GM23338 (cell line): ENCODE results near the gene COQ10A. TPM values are rescaled to one million over a fixed set of nuclear protein-coding genes. Genes with fewer than 3 reads are reported as not detected.

ENCODE experiments used
- ATAC-seq: fragments of 200-7000 bp; cut with Tn5 transposase; 3 replicates; pipeline ENCODE4 v1.9.1; 2020
- DNase-seq: peaks from one replicate; pipeline ENCODE4 v3.0.0-alpha.2; 2015; ENCODE audit warnings: low spot score
- H2AFZ ChIP-seq: fragments of 200-600 bp; sonication (generic); 2 replicates; pipeline ENCODE4 v1.8.0; 2016; ENCODE audit warnings: antibody characterized with exemption, mild to moderate bottlenecking, moderate library complexity
- H3F3A ChIP-seq: fragments of 200-600 bp; sonication (generic); replicated peaks from 2 replicates; pipeline ENCODE4 v1.8.0; 2017; ENCODE audit warnings: antibody characterized with exemption, mixed run types, low read depth
- H3K27ac ChIP-seq: fragments of 200-600 bp; sonication (generic); 2 replicates; pipeline ENCODE4 v1.6.1; 2016; ENCODE audit warnings: low read depth
- H3K27me3 ChIP-seq: fragments of 200-600 bp; sonication (generic); 2 replicates; pipeline ENCODE4 v1.8.0; 2016; ENCODE audit warnings: mild to moderate bottlenecking, mixed run types, moderate library complexity; ENCODE audit not compliant: insufficient read depth
- H3K36me3 ChIP-seq: fragments of 200-600 bp; sonication (generic); 2 replicates; pipeline ENCODE4 v1.8.0; 2016; ENCODE audit warnings: mild to moderate bottlenecking; ENCODE audit not compliant: insufficient read depth
- H3K4me1 ChIP-seq: fragments of 200-600 bp; sonication (generic); 2 replicates; pipeline ENCODE4 v1.8.0; 2016; ENCODE audit warnings: mild to moderate bottlenecking, moderate library complexity; ENCODE audit not compliant: insufficient read depth
- H3K4me2 ChIP-seq: fragments of 200-600 bp; sonication (generic); 2 replicates; pipeline ENCODE4 v1.7.1; 2017; ENCODE audit warnings: mixed run types
- H3K4me3 ChIP-seq: fragments of 200-600 bp; sonication (generic); 2 replicates; pipeline ENCODE4 v1.6.1; 2016; ENCODE audit warnings: mixed run types
- H3K79me2 ChIP-seq: fragments of 200-600 bp; sonication (generic); replicated peaks from 2 replicates; pipeline ENCODE4 v1.8.0; 2017; ENCODE audit warnings: mild to moderate bottlenecking; ENCODE audit not compliant: insufficient read depth
- H3K9me2 ChIP-seq: fragments of 200-600 bp; sonication (generic); 2 replicates; pipeline ENCODE4 v1.8.0; 2017; ENCODE audit not compliant: insufficient read depth
- H4K20me1 ChIP-seq: fragments of 200-600 bp; sonication (generic); replicated peaks from 2 replicates; pipeline ENCODE4 v1.8.0; 2017; ENCODE audit warnings: mild to moderate bottlenecking; ENCODE audit not compliant: insufficient read depth
- H3K27ac Mint-ChIP-seq: 2 replicates; pipeline ENCODE4 v1.8.0; 2020; ENCODE audit warnings: inconsistent platforms, mild to moderate bottlenecking, moderate library complexity, mixed read lengths
- H3K27me3 Mint-ChIP-seq: 3 replicates; pipeline ENCODE4 v1.8.0; 2022; ENCODE audit warnings: low read depth, mild to moderate bottlenecking, moderate library complexity, mixed read lengths, inconsistent platforms; ENCODE audit not compliant: insufficient read depth, poor library complexity
- H3K36me3 Mint-ChIP-seq: 3 replicates; pipeline ENCODE4 v1.8.0; 2021; ENCODE audit warnings: low read depth, mild to moderate bottlenecking, inconsistent platforms, moderate library complexity, mixed read lengths
- H3K4me1 Mint-ChIP-seq: 3 replicates; pipeline ENCODE4 v1.8.0; 2020; ENCODE audit warnings: mild to moderate bottlenecking, inconsistent platforms, mixed read lengths
- H3K4me3 Mint-ChIP-seq: 3 replicates; pipeline ENCODE4 v1.8.0; 2021; ENCODE audit warnings: moderate library complexity, mild to moderate bottlenecking, inconsistent platforms, mixed read lengths
- H3K9me3 Mint-ChIP-seq: 3 replicates; pipeline ENCODE4 v1.8.0; 2020; ENCODE audit warnings: moderate library complexity, mild to moderate bottlenecking, inconsistent platforms, mixed read lengths
- CREB1 ChIP-seq: fragments of 250-450 bp; sonication (Bioruptor Pico); IDR thresholded peaks from 2 replicates; pipeline ENCODE4 v1.5.0; 2020; ENCODE audit warnings: low read depth, mild to moderate bottlenecking, moderate library complexity
- CTCF ChIP-seq, 2 experiments: fragments of 200-600 bp in 1 of 2; sonication (generic) in 1 of 2; conservative IDR thresholded peaks; 2 replicates each; pipeline versions ENCODE4 v1.5.1 to v1.6.1; 2016 to 2017; ENCODE audit warnings: antibody characterized with exemption in 2 of 2, low read depth in 2 of 2, mild to moderate bottlenecking in 2 of 2, moderate library complexity in 1 of 2
- EZH2 ChIP-seq: fragments of 200-600 bp; sonication (generic); IDR thresholded peaks from one replicate; pipeline ENCODE4 v1.8.0; 2017; ENCODE audit warnings: antibody characterized with exemption, mild to moderate bottlenecking, low read depth; ENCODE audit not compliant: unreplicated experiment
- JUNB ChIP-seq: IDR thresholded peaks from one replicate; pipeline ENCODE4 v1.6.1; 2016; ENCODE audit warnings: antibody characterized with exemption; ENCODE audit not compliant: unreplicated experiment
- STAT1 ChIP-seq: IDR thresholded peaks from one replicate; pipeline ENCODE4 v1.6.1; 2016; ENCODE audit warnings: antibody characterized with exemption; ENCODE audit not compliant: unreplicated experiment
- ZNF114 ChIP-seq: fragments of 250-450 bp; sonication (Bioruptor Pico); IDR thresholded peaks from 2 replicates; pipeline ENCODE4 v1.5.0; 2020; ENCODE audit warnings: mild to moderate bottlenecking, moderate library complexity
- ZNF331 ChIP-seq: fragments of 250-450 bp; sonication (Bioruptor Pico); IDR thresholded peaks from 2 replicates; pipeline ENCODE4 v1.5.0; 2020; ENCODE audit warnings: low read depth, mild to moderate bottlenecking, moderate library complexity
- polyA plus RNA-seq: library from polyadenylated mRNA; unstranded; fragments of >200 nt; fragmentation: Nextera tagmentation; extraction: Ambion mirVana; gene quantifications from 2 replicates; pipeline ENCODE4 v1.2.1, GENCODE V29; 2016
- total RNA-seq: library from RNA; depleted of rRNA; stranded (reverse); fragments of >200 nt; shearing (Covaris generic); gene quantifications from 2 replicates; pipeline ENCODE4 v1.2.3, GENCODE V29; 2014
- TF ChIP-seq, protein P1 (sequence below): IDR thresholded peaks from 2 replicates; pipeline ENCODE4 v1.6.1; 2016; ENCODE audit warnings: antibody characterized with exemption

COQ10A gene
- total and polyA plus RNA-seq, 2 experiments from 2014 or later = 12.8 to 15.2 TPM

DNA sequence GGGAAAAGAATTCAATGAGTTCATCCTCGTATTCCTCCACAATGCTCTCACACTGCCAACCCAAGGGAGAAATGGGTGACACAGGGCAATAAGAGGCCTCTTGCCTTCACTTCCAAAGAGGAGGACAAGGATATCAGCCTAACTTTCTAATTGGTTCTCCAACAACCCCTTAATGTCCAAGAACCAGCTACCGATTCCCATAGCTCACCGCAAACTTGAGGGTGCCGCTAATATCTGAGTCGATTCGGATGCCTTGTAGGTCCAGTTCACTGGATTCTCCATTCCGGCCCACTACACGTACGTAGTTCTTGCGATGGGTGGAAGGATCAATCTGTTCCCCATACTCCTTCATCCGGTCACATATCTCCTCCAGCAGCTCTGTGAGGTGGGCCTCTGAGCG is 44.3 kb downstream of the COQ10A start:
- no peaks in the 10 kb centered on the region for H3K27me3 ChIP-seq
- Mint-ChIP-seq H3K36me3 (peaks cover 81% of the 10 kb centered on the region), H3K4me3 (no peak overlapping the region), H3K27ac (no peak overlapping the region), H3K9me3 (no peaks in the 10 kb centered on the region; the same call in 2 of the 3 replicates), H3K27me3 (peaks cover 7% of the 10 kb centered on the region), H3K4me1 (peaks cover 4% of the 10 kb centered on the region; the same call in 2 of the 3 replicates)
- H3K79me2 ChIP-seq = peaks cover 20% of the 10 kb centered on the region
- ATAC-seq (no peak), DNase-seq (no peak)
- peaks cover 18% of the 10 kb centered on the region for H3F3A ChIP-seq
- peaks cover 8% of the 10 kb centered on the region; the same call in 1 of the 2 replicates for H4K20me1 ChIP-seq
- TF ChIP-seq CREB1 (CRISPR knock-in tag) (no peak), ZNF331 (CRISPR knock-in tag) (no peak)
- no peak overlapping the region for H3K27ac ChIP-seq
- no peaks in the 10 kb centered on the region for H3K9me2 ChIP-seq
- no peak overlapping the region for H2AFZ ChIP-seq
- H3K4me2 ChIP-seq = no peak overlapping the region
- peaks cover 60% of the 10 kb centered on the region for H3K36me3 ChIP-seq
- no peak overlapping the region for H3K4me3 ChIP-seq
- peaks cover 5% of the 10 kb centered on the region for H3K4me1 ChIP-seq

GRCh38 chr12:56315249-56315621 is 48.5 kb downstream of the COQ10A start:
- peaks cover 12% of the 10 kb centered on the region for H3K4me1 ChIP-seq
- no peaks in the 10 kb centered on the region for H3K27me3 ChIP-seq
- Mint-ChIP-seq H3K9me3 (no peaks in the 10 kb centered on the region; the same call in 2 of the 3 replicates), H3K4me3 (peak overlapping the region; percentile 100), H3K27me3 (peaks cover 7% of the 10 kb centered on the region), H3K36me3 (peaks cover 48% of the 10 kb centered on the region), H3K4me1 (peaks cover 4% of the 10 kb centered on the region), H3K27ac (peak overlapping the region; percentile 99)
- no peaks in the 10 kb centered on the region for H3K9me2 ChIP-seq
- peak; percentile 35 for DNase-seq
- H3K4me2 ChIP-seq = peak overlapping the region; percentile 99
- H2AFZ ChIP-seq = peak overlapping the region; percentile 90
- TF ChIP-seq JUNB (no peak), EZH2 (no peak), ZNF331 (CRISPR knock-in tag) (no peak), STAT1 (no peak), ZNF114 (no peak), CTCF (conservative IDR thresholded peaks at IDR 0.05; ENCODE audit: low read depth in 2 of 2) (no peak)
- TF ChIP-seq, protein P1, sequence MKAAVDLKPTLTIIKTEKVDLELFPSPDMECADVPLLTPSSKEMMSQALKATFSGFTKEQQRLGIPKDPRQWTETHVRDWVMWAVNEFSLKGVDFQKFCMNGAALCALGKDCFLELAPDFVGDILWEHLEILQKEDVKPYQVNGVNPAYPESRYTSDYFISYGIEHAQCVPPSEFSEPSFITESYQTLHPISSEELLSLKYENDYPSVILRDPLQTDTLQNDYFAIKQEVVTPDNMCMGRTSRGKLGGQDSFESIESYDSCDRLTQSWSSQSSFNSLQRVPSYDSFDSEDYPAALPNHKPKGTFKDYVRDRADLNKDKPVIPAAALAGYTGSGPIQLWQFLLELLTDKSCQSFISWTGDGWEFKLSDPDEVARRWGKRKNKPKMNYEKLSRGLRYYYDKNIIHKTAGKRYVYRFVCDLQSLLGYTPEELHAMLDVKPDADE = no peak
- peaks cover 20% of the 10 kb centered on the region for H3K79me2 ChIP-seq
- peaks cover 18% of the 10 kb centered on the region for H3F3A ChIP-seq
- peak; percentile 10 for ATAC-seq
- H3K27ac ChIP-seq = peak overlapping the region; percentile 92
- peaks cover 3% of the 10 kb centered on the region; the same call in 1 of the 2 replicates for H4K20me1 ChIP-seq
- peaks cover 37% of the 10 kb centered on the region for H3K36me3 ChIP-seq
- H3K4me3 ChIP-seq = peak overlapping the region; percentile 99
